SU-DHL-6 (cell line): ENCODE results near the gene PARP14.

Source experiments
- CTCF ChIP-seq: fragments of 200-600 bp; sonication (generic); IDR thresholded peaks from one replicate; pipeline ENCODE4 v1.5.1; 2017; ENCODE audit warnings: antibody characterized with exemption, mild to moderate bottlenecking, low read length, moderate library complexity; ENCODE audit not compliant: insufficient read depth, poor library complexity, severe bottlenecking
- EZH2phosphoT487 ChIP-seq: fragments of 200-600 bp; sonication (generic), shearing (Covaris generic); conservative IDR thresholded peaks from 2 replicates; pipeline ENCODE4 v1.6.1; 2018; ENCODE audit warnings: mild to moderate bottlenecking, antibody characterized with exemption, low read length, moderate library complexity, mixed read lengths

- TF ChIP-seq CTCF (no peak), EZH2phosphoT487 (no peak)
These were observed 11.5 kb upstream of the PARP14 start for GRCh38 chr3:122668930-122669730.
